Bronchial epithelial cell (primary cell): ENCODE measurements around the gene ABCA7. TPM values are rescaled to one million over a fixed set of nuclear protein-coding genes. Genes with fewer than 3 reads are reported as not detected.

Experiments
- DNase-seq: peaks from one replicate; pipeline ENCODE4 v3.0.0-alpha.2; 2010; ENCODE audit warnings: low read depth
- FAIRE-seq: peaks from 2 replicates; lab custom pipeline; 2011; peaks lifted over from hg19 to GRCh38; lab: Jason Lieb, UNC
- H3K27me3 ChIP-seq: 2 replicates; pipeline ENCODE4 v1.5.1; 2011; ENCODE audit warnings: low read length; ENCODE audit not compliant: control insufficient read depth, insufficient read depth
- H3K36me3 ChIP-seq: 2 replicates; pipeline ENCODE4 v1.5.1; 2011; ENCODE audit warnings: low read length; ENCODE audit not compliant: control insufficient read depth, insufficient read depth
- H3K4me3 ChIP-seq: 2 replicates; pipeline ENCODE4 v1.5.1; 2011; ENCODE audit warnings: mild to moderate bottlenecking, low read depth, low read length, control low read depth
- total RNA-seq: library from RNA; depleted of rRNA; stranded (reverse); fragments of >200 nt; gene quantifications from 2 replicates; pipeline ENCODE4 v1.2.1, GENCODE V29; 2014
- TF ChIP-seq, protein P1 (sequence below): IDR thresholded peaks from 2 replicates; pipeline ENCODE4 v1.5.1; 2011; ENCODE audit warnings: mild to moderate bottlenecking, moderate library complexity, low read length, control low read depth, inconsistent platforms; ENCODE audit not compliant: insufficient read depth, severe bottlenecking

Gene ABCA7
- total RNA-seq, 1 donor from 2014 or later: 6.8 TPM

DNA sequence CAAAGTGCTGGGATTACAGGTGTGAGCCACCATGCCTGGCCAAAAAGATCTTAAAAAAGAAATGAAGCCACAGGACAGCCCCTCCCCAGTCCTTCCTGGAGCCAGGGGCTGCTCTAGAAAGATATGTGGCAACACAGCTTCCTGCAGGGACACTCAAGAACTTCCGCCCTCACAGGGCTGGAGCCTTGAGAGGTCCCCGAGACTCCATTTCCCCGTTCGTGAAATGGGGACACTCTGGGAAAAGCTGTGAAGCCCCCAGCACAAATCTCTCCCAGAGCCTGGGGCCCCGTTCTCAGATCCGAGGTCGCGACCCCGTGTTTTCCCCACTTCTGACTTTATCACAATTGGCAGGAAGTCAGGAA is 61.4 kb downstream of the ABCA7 start:
- FAIRE-seq (no peak), DNase-seq (no peak)
- H3K36me3 ChIP-seq: peaks cover 3% of the 10 kb centered on the region
- H3K27me3 ChIP-seq: no peaks in the 10 kb centered on the region
- TF ChIP-seq, protein P1, sequence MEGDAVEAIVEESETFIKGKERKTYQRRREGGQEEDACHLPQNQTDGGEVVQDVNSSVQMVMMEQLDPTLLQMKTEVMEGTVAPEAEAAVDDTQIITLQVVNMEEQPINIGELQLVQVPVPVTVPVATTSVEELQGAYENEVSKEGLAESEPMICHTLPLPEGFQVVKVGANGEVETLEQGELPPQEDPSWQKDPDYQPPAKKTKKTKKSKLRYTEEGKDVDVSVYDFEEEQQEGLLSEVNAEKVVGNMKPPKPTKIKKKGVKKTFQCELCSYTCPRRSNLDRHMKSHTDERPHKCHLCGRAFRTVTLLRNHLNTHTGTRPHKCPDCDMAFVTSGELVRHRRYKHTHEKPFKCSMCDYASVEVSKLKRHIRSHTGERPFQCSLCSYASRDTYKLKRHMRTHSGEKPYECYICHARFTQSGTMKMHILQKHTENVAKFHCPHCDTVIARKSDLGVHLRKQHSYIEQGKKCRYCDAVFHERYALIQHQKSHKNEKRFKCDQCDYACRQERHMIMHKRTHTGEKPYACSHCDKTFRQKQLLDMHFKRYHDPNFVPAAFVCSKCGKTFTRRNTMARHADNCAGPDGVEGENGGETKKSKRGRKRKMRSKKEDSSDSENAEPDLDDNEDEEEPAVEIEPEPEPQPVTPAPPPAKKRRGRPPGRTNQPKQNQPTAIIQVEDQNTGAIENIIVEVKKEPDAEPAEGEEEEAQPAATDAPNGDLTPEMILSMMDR: no peak
- H3K4me3 ChIP-seq: no peak overlapping the region

DNA sequence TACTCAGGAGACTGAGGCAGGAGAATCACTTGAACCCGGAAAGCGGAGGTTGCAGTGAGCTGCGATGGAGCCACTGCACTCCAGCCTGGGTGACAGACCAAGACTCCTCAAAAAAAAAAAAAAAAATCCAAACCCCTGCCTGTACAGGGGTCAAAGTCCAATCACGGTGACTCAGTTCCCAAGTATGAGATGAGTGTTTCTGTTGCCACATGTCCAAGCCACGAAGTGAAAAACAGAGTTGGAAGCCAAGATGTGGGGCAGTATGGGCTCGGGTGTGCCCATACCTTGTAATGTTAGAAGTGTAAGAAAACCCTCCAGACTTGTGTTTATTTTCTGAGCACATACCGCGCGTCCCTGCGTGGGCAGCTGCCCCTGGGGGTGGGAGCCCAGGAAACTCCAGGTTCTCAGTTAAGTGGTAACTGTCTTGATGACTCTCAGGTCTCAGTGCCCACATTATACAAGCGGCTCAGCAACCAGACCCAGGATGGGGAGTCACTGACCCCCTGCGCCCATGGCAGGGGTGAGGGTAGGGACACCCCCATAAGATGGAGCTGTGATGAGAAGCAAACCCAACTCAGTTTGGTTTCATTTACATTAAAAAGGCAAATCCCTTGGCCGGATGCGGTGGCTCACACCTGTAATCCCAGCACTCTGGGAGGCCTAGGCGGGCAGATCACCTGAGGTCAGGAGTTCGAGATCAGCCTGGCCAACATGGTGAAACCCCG is 62.7 kb downstream of the ABCA7 start:
- peak; percentile 100 for DNase-seq
- no peaks in the 10 kb centered on the region for H3K27me3 ChIP-seq
- peak; percentile 40 for FAIRE-seq
- TF ChIP-seq, protein P1: no peak
- H3K4me3 ChIP-seq: no peak overlapping the region
- peaks cover 6% of the 10 kb centered on the region for H3K36me3 ChIP-seq

GRCh38 chr19:1103132-1103707 is 63.3 kb downstream of the ABCA7 start:
- DNase-seq (no peak), FAIRE-seq (no peak)
- Histone ChIP-seq H3K27me3 (no peaks in the 10 kb centered on the region), H3K4me3 (no peak overlapping the region), H3K36me3 (peaks cover 6% of the 10 kb centered on the region)
- TF ChIP-seq, protein P1: no peak

DNA sequence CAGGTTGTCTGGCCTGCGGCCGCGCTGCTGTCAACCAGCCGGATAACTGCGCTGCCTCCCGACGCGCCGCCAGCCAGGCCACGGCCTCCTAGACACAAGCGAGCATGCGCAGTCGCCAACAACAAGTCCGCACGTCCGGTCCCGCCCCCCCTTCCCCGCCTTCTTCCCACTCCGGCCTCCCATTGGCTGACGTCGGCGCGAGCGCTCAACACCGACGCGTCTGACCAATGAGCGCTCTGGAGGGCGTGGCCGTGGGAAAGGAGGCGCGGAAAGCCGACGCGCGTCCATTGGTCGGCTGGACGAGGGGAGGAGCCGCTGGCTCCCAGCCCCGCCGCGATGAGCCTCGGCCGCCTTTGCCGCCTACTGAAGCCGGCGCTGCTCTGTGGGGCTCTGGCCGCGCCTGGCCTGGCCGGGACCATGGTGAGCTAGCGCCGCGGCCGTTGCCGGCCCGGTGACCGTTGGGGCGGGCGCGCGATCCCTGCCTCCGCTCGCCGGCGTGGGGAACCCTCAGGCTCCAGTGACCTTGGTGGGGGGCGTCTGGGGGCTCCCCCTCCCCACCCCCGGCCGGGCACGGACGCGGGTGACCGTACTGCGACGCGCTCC is 63.9 kb downstream of the ABCA7 start, which contains the start of gene GPX4:
GPX4 (plus strand) TSS at position 287 of the 603 bp plus-strand sequence; CDS start at position 337, 50 bp downstream.
- FAIRE-seq (peak; percentile 23), DNase-seq (peak; percentile 94)

GRCh38 chr19:1104311-1105007 is 64.6 kb downstream of the ABCA7 start:
- peak; percentile 40 for DNase-seq
- peak overlapping the region; percentile 89 for H3K4me3 ChIP-seq
- FAIRE-seq: no peak
- H3K27me3 ChIP-seq: no peaks in the 10 kb centered on the region
- peaks cover 6% of the 10 kb centered on the region for H3K36me3 ChIP-seq
- TF ChIP-seq, protein P1: no peak

More for the DNA sequence above, 63.9 kb downstream of the ABCA7 start, which contains the start of gene GPX4:
- no peaks in the 10 kb centered on the region for H3K27me3 ChIP-seq
- peaks cover 6% of the 10 kb centered on the region for H3K36me3 ChIP-seq
- peak within 1 kb of the TSS; percentile 89 for H3K4me3 ChIP-seq
- TF ChIP-seq, protein P1: no peak
